Activated naive CD8-positive, alpha-beta T cell treated with anti-CD3 and anti-CD28 coated beads, Interleukin-2, amount 50 U/mL, for 16 hours (primary cell): ENCODE measurements around the gene SAP30L.

Source experiments
- DNase-seq: peaks from one replicate; pipeline ENCODE4 v3.0.0-alpha.2; 2020; ENCODE audit warnings: low read depth, low spot score

The SAP30L gene

DNA sequence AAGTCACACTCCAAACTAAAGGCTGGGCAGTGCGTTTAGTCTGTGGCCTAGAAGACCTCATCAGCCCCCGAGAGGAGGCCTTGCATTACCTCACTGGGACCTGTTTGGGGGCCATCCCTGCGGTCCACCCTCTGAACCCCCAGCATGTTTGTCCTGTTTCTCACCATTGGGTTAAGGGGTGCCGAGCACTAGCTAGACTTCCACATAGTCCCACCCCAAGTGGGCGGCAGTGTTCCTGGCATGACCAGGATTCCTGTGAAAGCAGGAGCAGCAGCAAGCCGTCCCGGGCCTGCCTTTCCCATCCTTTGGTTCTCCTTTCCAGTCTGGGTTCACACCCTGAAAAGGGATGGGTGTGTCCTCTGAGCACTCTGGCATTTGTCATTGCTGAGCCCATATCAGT, 26.6 kb upstream of the SAP30L start:
- no peak for DNase-seq

DNA sequence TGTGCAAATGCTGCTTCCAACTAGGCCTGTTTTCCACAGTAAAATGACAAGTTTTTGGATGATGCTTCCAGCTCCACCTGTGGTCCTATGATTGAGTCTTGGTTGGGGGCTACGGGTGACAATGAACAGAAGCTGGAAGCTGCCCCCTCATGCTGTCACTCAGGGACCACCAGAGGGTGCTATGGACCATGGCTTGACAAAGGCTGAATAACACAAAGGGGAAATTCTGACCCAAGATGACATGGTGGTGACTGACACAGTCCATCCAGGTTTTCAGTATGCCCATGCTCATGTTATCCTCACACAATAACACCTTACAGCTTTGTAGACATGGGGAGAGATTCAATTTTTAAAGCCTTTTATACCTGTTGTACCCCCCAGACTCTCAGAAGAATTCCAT, 23.9 kb upstream of the SAP30L start:
- DNase-seq = no peak

DNA sequence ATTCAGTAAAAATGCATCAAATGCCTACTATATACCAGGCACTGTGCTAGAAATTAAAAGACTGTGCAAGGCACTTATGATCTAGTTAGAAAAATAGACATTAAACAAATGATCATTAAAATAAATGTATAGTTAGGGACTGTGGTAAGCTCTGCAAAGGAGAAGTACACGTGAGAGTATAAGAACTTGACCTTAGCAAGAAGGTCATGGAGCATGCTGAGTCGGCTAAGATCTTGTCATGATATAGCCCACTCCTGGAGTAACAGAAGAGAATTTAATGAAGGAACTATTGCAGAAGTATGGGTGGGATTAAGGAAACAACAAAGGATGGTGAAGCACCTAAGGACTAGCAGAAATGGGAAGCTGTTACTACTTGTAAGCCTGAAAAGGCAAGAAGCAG, 23.5 kb upstream of the SAP30L start:
- DNase-seq = no peak

DNA sequence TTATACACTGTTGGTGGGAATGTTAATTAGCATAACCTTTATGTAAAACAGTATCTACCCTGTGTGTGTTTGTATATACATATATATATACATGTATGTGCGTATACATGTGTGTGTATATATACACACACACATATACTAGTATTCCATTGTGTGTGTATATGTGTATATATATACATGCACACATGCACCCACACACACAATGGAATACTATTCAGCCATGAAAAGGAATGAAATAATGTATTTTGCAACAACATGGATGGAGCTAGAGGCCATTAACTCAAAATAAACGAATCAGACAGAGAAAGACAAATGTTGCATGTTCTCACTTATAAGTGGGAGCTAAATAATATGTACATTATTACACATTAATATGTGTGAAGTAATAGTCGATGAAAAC, 17.6 kb upstream of the SAP30L start:
- DNase-seq = no peak

DNA sequence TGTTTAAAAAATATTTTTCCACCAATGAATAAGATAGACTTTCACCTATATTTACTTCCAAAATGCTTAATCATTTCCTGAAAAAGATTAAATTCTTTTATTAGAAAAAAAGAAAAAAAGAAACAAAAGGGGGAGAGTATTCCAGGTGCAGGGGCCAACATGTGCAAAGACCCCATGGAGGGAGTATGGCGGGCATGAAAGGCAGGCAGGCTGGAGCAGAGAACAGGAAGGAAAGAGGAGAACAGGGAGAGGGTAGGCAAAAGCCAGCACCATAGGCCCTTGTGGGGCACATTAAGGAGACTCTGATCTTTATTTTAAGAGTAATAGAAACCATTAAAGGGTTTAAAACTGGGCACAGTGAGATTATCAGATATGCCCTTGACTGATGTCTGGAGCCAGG, 16.5 kb upstream of the SAP30L start:
- no peak for DNase-seq

DNA sequence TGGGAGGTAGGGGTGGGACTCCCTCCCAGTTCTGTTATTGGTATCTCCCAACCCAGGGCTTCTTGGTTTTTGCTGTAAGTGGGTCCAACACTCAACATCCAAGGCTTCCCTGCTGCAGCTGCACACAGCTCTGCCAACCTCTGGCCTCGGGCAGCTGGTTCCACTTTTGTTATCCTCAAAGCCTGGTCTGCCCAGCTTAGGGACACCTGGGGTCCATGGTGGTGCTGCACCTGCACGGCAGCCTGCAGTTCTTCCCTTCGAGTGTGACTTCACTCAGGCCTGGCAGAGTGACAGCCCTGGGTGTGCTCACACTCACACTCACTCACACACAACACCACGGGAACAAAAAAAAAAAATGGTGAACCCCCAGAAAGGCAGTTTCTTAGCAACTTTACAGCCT, 15.3 kb upstream of the SAP30L start:
- no peak for DNase-seq

DNA sequence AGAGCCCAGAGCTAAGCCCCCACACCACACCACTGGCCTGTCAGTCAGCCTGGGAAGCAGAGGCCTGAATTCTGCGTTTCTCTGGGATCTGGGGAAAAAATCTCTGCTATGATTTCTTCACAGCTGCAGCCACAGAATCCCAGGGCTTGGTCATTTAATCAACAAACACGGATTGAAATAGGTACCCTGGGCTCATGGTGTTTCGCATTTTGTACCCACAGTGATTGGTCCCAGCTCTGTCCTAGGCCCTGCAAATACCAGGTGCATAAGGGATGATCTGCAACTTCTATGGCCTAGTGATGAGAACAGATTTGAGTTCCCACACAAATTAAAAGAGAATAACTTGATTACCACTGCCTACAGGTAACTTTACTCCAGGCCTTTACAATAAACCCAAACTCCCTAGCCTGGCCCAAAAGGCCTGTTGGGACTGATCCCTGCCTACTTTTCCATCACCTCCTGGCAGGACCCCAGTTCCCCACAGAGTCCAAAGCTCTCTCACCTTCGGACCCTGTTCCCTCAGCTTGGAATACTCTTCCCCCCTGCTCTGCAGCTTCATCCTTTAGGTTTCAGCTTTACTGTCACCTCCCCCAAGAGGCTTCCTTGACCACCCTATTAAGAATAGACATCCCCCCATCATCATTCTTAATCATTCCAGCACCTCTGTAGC, 14.7 kb upstream of the SAP30L start:
- no peak for DNase-seq

DNA sequence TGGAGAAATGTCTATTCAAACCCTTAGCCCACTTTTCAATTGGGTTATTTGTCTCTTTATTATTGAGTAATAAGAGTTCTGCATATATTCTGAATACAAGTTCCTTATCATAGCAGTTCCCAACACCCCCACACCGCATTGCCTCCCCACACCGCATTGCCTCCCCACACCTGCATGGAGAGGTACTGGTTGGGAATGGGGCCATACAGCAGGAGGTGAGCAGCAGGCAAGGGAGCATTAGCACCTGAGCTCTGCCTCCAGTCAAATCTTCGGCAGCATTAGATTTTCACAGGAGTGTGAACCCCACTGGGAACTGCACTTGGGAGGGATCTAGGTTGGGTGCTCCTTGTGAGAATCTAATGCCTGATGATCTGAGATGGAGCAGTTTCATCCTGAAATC, 10.6 kb upstream of the SAP30L start:
- no peak for DNase-seq

DNA sequence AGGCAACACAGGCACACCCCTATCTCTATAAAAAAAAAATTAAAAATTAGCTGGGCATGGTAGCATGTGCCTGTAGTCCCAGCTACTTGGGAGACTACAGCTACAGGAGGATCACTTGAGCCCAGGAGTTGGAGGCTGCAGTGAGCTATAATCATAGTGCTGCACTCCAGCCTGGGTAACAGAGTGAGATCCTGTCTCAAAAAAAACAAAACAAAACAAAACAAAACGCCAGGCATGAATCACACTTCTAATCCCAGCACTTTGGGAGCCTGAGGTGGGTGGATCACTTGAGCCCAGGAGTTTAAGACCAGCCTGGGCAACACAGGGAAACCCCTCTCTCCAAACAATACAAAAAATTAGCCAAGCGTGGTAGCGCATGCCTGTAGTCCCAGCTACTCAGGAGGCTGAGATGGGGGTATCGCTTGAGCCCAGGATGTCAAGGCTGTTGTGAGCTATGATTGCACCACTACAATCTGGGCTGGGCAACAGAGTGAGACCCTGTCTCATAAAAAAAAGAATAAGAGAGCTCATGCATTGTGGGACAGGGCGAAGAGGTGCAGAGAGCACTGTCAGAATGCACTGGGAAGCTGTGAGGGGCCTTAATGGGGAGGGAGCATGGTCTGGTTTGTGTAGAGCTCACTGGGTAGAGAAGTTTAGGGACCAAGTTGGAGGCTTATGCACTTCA, 8.4 kb upstream of the SAP30L start:
- DNase-seq = no peak

DNA sequence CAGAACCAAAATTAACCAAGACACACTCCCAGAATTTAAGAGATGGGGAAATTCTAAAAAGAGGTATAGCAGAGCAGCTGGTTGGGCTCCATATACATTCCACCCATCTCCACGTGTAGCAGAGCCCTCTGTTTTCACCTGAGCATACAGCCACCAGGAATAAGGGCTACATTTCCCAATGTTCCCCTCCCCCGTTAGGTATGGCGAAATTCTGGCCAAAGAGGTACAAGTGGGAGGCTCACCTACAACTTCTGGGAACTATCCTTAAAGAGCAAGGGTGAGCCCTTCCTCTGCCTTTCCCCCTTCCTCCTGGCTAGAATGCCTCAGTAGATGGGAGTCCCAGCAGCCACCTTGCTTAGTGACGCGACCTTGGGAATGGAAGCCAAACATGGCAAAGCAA, 5.3 kb upstream of the SAP30L start:
- no peak for DNase-seq

DNA sequence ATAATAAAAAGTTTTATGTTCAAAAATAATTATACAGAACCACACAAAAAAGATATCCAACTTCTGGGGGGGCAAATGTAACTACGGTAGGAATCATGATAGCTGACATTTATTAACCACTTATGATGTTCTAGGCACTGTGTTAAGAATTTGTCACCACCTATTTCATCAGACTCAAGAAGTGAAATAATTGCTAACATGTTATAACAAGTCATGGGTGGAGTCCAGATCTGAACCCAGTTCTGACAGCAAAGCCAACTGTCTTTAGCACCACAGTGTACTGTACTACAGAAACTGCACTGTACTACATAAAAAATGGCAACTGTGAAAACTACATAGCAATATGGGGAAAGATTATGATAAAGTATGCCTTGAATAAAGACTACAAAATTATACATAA, 3.0 kb upstream of the SAP30L start:
- no peak for DNase-seq

DNA sequence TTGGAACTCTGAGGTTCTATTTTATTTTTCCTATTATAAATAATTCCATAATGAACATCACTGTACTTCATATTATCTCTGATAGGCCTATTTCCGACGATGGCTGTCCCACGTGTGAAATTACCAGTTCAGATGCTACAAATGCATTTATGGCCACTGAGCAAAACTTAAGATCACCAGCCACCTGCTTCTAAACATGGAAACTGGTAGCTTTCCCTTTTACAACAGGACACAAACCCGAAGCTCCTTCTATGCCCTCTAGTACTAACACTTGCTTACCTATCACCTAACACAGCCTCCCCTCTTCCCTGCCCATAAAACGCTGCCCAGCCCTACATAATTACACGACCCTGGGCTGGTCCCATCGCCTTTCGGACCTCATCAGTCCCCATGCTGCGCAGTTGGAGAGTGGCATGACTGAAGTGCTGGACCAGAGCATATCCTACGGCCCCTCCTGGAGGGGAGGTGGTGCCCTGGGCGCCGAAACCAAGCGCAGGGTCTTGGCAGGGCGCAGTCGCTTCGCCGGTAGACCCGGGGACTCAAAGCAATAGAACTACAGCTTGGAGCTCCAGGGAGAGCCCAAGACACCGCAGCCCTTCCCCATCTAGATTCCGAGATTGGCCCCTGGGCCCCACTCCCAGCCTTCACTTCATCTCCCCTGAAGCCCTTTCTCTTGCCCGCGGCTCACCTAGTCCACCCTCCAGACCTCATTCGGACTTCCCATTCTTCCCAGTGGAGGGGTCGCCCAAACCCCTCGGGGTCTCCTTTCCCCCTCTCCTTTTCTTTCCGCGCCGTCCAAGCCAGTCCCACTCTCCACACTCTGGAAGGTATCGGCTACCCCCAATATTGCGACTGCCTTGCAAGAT, 1.0 kb upstream of the SAP30L start:
- no peak for DNase-seq

DNA sequence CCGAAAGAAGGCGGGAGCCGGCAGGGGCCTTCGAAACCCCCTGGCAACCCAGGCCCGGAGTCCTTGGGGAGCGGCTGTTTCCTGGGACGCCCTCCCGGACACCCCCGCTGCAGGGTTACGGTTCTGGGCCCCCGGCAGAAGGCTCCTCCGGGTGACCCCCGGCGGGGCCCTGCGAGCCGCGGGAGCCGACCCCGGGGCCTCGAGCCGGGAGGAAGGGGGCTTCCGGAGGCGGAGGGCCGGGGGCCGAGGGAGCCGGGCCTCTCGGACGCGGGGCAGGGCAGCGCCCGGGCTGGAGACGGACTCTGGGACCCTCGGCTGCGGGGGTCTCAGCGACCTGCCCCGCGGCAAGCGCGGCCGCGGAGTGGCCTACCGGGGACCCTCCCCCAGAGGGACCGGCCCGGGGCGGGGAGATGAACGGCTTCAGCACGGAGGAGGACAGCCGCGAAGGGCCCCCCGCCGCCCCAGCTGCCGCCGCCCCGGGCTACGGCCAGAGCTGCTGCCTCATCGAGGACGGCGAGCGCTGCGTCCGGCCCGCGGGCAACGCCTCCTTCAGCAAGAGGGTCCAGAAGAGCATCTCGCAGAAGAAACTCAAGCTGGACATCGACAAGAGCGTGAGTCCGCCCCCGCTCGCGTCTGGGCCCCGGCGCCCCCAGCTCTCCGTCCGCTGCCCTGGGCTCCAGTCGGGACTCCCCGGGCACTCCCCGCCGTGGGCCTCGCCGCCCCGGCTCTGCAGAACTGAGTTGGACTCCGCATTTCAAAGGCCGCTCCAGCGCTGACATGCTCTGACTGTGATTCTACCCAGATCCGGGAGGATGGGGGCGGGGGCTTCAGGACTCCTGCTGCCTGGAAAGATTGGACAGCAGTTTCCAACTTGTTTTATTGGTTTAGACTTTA, 645 bp downstream of the SAP30L start:
- no peak for DNase-seq

DNA sequence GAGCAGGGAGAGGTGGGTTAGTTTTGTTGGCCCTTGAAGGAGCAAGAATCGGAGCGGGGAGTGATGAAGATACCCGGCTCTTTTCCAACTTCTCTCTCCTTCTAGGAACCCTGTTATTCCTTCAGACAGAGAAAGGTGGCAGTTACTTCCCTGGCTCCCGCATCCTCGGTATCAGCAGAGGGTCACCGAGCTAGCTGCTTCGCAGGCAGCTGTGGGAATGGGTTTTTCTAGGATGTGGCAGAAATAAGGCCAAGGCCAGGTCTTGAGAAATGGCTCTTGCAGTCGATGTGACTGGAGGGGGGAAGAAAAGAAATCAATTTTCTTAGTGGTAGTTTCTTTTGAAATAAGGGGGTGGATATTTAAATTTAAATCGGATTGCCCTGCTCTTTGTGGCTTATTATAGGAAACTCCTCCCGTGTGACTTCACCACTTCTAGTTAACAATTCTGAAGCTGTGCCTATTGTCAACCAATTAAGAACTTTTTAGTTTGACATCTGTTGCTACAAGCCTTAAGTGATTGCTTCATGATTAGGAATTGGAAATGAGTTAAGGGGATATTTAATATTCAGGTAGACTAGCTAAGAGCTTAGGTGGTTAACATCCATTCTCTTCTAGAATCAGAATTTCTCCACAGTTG, 1.4 kb downstream of the SAP30L start:
- no peak for DNase-seq

DNA sequence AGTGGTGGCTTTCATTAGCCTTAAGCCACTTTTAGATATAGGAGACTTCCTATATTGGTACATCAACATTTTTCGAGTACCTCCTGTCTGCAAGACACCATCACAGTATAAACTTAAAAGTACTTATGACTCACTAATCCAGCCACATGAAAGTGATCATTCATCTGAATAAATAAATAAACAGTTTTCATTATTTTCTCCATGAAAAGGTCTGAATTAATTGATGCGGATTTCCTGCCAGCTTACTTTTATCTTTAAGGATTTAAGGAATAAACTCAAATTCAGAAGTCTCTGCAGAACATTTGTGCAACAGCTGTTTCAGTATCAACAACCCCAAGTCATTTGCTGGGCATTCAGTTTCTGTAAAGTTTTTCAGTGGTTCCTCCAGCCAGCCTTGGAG, 4.0 kb downstream of the SAP30L start:
- no peak for DNase-seq

DNA sequence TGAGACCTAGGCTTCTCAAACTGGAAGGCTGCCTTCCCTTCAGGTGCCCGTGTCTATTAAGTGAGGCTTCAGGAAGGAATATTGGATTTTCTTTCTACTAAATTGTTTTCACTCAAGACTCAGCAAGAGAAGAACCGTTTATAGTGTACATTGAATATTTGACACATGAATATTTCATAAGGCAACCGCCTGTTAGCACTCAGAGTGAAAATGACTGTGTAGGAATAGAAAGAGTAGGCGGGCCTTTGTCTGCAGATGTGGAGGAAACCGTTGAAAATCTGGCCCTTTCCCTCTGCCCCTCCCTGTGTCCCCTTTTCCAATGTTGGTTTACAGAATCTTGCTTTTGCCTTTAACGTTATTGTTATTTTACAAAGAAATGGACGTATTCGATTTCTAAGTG, 6.2 kb downstream of the SAP30L start:
- DNase-seq = no peak

DNA sequence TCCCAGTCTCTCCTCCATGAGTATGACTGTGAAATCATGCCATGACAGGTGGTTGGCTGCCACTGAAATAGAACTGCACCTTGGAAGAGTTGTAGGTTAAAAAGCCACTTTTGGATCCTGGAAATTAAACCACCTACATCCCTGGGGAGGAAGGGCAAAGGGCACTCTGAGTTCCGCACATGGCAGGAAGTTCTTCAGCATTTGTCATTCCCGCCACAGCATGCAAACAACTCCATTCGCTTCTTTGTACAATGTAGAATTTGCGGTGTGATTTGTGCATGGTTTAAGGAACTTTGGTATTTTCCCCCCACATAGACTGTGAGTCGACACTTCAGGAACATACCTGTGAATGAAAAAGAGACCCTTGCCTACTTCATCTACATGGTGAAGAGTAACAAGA, 9.8 kb downstream of the SAP30L start:
- no peak for DNase-seq

DNA sequence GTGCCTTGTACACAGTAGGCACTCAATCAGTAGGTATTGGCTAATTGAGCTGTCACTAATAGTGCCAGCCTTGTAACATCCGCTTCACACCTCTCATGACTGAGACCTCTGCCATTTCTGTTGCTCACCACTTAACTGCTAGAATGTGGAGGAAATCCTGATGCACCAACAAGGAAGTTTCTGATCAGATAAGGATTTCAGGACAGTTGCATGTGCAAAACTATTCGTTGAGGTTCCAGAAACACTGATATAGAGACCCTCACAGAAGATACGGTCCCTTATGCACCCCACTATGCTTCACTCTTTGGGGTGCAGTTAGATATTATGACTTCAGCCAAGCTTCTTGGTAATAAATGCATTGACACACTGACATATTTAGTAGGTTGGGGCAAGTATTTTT, 10.7 kb downstream of the SAP30L start:
- DNase-seq = no peak

DNA sequence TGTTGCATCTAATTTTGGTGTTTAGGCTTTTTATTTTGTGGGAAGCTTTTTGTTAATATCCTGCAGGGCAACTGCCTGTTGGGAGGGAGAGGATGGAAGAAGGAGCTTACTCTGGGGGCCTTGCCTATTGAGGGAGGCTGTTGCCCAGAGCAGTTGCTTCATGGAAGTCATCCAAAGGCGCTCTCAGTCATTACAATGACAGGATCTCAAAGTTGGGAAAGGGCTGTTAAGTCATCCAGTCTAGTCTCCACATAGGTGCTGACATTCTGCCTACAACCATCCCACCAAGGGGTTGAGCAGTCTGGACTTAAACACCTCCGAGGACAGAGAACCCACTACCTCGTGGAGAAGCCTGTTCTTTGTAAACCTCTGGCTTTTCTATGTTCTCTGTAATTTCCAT, 13.2 kb downstream of the SAP30L start:
- DNase-seq = no peak

DNA sequence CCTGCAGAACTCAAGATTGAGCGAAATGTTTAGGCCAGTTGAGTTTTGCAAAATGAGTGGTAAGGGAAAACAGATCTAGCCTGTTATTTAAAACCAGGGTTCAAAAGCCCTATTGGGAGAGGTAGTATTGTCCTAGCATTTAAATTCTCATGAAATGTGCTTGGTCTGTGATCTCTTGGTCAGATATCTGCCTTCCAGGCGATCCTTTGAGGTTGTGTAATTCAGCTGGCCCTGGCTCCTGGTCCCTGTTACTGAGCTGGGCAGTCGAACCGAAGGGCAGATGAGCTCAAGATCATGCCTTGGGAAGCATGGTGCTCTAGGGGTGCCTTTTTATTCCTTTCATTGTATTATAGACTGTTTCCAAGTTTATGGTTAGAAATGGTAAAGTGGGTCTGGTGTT, 14.4 kb downstream of the SAP30L start:
- DNase-seq = no peak

DNA sequence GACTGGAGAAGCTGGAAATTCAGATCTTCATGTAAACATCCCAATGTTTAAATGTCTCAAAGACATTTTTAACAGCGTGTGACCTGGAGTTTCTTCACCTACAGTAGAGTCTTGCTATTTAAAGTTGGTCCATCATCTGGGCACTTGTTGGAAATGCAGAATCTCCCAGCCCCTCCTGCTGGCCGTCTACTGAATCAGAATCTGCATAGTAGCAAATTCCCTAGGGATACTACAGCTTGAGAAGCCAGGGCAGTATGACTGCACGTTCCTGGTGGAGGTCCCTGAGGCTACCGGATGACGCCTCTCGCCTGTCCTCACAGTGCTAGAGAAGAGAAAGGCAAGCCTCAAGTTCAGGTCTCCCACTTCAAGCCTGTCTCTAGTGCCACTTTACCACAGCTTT, 15.7 kb downstream of the SAP30L start:
- no peak for DNase-seq
